IMR-90 (cell line): ENCODE data around the gene TRDMT1. TPM values are rescaled to one million over a fixed set of nuclear protein-coding genes. Genes with fewer than 3 reads are reported as not detected.

Source experiments
- ATAC-seq: fragments of 200-7000 bp; cut with Tn5 transposase; 2 replicates; pipeline ENCODE4 v1.9.1; 2020; ENCODE audit warnings: low read depth, mild to moderate bottlenecking, moderate library complexity
- BruUV-seq: library from RNA; stranded (reverse); fragments of 400-500 nt; replicated peaks from 2 replicates; lab custom pipeline; 2021; lab: Mats Ljungman, UMichigan
- CTCF ChIA-PET: fragments of 300-600 bp; formaldehyde crosslinking; extraction: SDS; loops from one replicate; lab custom pipeline; 2021; ENCODE audit warnings: antibody characterized with exemption; lab: Yijun Ruan, JAX
- POLR2A ChIA-PET: fragments of 300-600 bp; sonication (Branson Sonifier 250); formaldehyde crosslinking; loops from one replicate; lab custom pipeline; 2022; ENCODE audit warnings: antibody characterized with exemption; ENCODE audit not compliant: unreplicated experiment; lab: Charles Lee
- DNase-seq: peaks from one replicate; pipeline ENCODE4 v3.0.0; 2013
- H2AFZ ChIP-seq: replicated peaks from 2 replicates; pipeline ENCODE3; 2013; ENCODE audit warnings: low read length, mild to moderate bottlenecking; ENCODE audit not compliant: poor library complexity
- H2AK5ac ChIP-seq: 2 replicates; pipeline ENCODE4 v1.6.1; 2013; ENCODE audit warnings: low read depth, low read length, inconsistent platforms
- H2AK9ac ChIP-seq: replicated peaks from 2 replicates; pipeline ENCODE3; 2013; ENCODE audit warnings: mild to moderate bottlenecking, low read depth, low read length, moderate library complexity; ENCODE audit not compliant: poor library complexity
- H2BK120ac ChIP-seq: 2 replicates; pipeline ENCODE4 v1.6.1; 2013; ENCODE audit warnings: low read depth, low read length, inconsistent platforms
- H2BK15ac ChIP-seq: 3 replicates; pipeline ENCODE4 v1.6.1; 2013; ENCODE audit warnings: low read depth, low read length, inconsistent platforms
- H2BK20ac ChIP-seq: 2 replicates; pipeline ENCODE4 v1.6.1; 2013; ENCODE audit warnings: low read depth, mild to moderate bottlenecking, inconsistent platforms, low read length, moderate library complexity
- H2BK5ac ChIP-seq: 2 replicates; pipeline ENCODE4 v1.6.1; 2013; ENCODE audit warnings: mild to moderate bottlenecking, low read depth, low read length, inconsistent platforms; ENCODE audit not compliant: poor library complexity, severe bottlenecking
- H3K14ac ChIP-seq: replicated peaks from 2 replicates; pipeline ENCODE4 v1.6.1; 2013; ENCODE audit warnings: low read depth, low read length, inconsistent platforms
- H3K18ac ChIP-seq: 2 replicates; pipeline ENCODE4 v1.6.1; 2013; ENCODE audit warnings: low read depth, low read length, control low read depth
- H3K23ac ChIP-seq: 2 replicates; pipeline ENCODE4 v1.6.1; 2013; ENCODE audit warnings: low read depth, low read length, inconsistent platforms
- H3K27ac ChIP-seq: 2 replicates; pipeline ENCODE4 v1.5.1; 2013; ENCODE audit warnings: mild to moderate bottlenecking, control low read depth, low read length; ENCODE audit not compliant: insufficient read depth
- H3K27me3 ChIP-seq: 2 replicates; pipeline ENCODE4 v1.6.1; 2013; ENCODE audit warnings: low read length; ENCODE audit not compliant: control insufficient read depth, insufficient read depth
- H3K36me3 ChIP-seq: 2 replicates; pipeline ENCODE4 v1.6.1; 2013; ENCODE audit warnings: low read length, mixed read lengths; ENCODE audit not compliant: control insufficient read depth, insufficient read depth
- H3K4ac ChIP-seq: 2 replicates; pipeline ENCODE4 v1.6.1; 2013; ENCODE audit warnings: low read depth, low read length, inconsistent platforms
- H3K4me1 ChIP-seq: 2 replicates; pipeline ENCODE4 v1.6.1; 2013; ENCODE audit warnings: low read length, mixed read lengths; ENCODE audit not compliant: control insufficient read depth, insufficient read depth
- H3K4me2 ChIP-seq: 2 replicates; pipeline ENCODE4 v1.6.1; 2013; ENCODE audit warnings: low read depth, mild to moderate bottlenecking, control low read depth, low read length, moderate library complexity
- H3K4me3 ChIP-seq: 2 replicates; pipeline ENCODE4 v1.5.1; 2013; ENCODE audit warnings: low read depth, mild to moderate bottlenecking, control low read depth, low read length, moderate library complexity; ENCODE audit not compliant: insufficient read depth
- H3K56ac ChIP-seq: 2 replicates; pipeline ENCODE4 v1.6.1; 2013; ENCODE audit warnings: low read length, inconsistent platforms; ENCODE audit not compliant: insufficient read depth; ENCODE audit errors: extremely low read depth
- H3K79me1 ChIP-seq, 2 experiments: 2 replicates each; pipeline ENCODE4 v1.6.1; 2013; ENCODE audit warnings: low read length in 2 of 2, inconsistent platforms in 1 of 2, low read depth in 1 of 2
- H3K9ac ChIP-seq: 2 replicates; pipeline ENCODE4 v1.6.1; 2013; ENCODE audit warnings: low read depth, low read length, control low read depth
- H3K9me1 ChIP-seq: 2 replicates; pipeline ENCODE4 v1.6.1; 2013; ENCODE audit warnings: low read length, inconsistent platforms; ENCODE audit not compliant: insufficient read depth
- H3K9me3 ChIP-seq: 2 replicates; pipeline ENCODE4 v1.6.1; 2013; ENCODE audit warnings: low read length; ENCODE audit not compliant: control insufficient read depth, insufficient read depth
- H4K20me1 ChIP-seq: 2 replicates; pipeline ENCODE4 v1.6.1; 2013; ENCODE audit warnings: low read length, inconsistent platforms; ENCODE audit not compliant: insufficient read depth
- H4K5ac ChIP-seq: 2 replicates; pipeline ENCODE4 v1.6.1; 2013; ENCODE audit warnings: mild to moderate bottlenecking, low read depth, low read length, control low read depth
- H4K8ac ChIP-seq, 2 experiments: 2 replicates each; pipeline ENCODE4 v1.6.1; 2013; ENCODE audit warnings: low read depth in 2 of 2, low read length in 2 of 2, control low read depth in 1 of 2, inconsistent platforms in 1 of 2
- H4K91ac ChIP-seq: 2 replicates; pipeline ENCODE4 v1.6.1; 2013; ENCODE audit warnings: low read depth, low read length, inconsistent platforms; ENCODE audit not compliant: insufficient read depth
- BHLHE40 ChIP-seq: fragments of 150-350 bp; IDR thresholded peaks from 2 replicates; pipeline ENCODE4 v1.6.1; 2016; ENCODE audit warnings: mild to moderate bottlenecking, low read depth, low read length
- CEBPB ChIP-seq: IDR thresholded peaks from 2 replicates; pipeline ENCODE4 v1.6.1; 2012; ENCODE audit warnings: low read depth, low read length, improper control_type of control experiment
- CHD1 ChIP-seq: IDR thresholded peaks from 2 replicates; pipeline ENCODE4 v1.6.1; 2012; ENCODE audit warnings: low read depth, low read length, improper control_type of control experiment
- CTCF ChIP-seq: conservative IDR thresholded peaks from 2 replicates; pipeline ENCODE4 v1.5.1; 2012; ENCODE audit warnings: mild to moderate bottlenecking, low read depth, low read length, improper control_type of control experiment
- FOS ChIP-seq: fragments of 150-350 bp; IDR thresholded peaks from 2 replicates; pipeline ENCODE4 v1.6.1; 2016; ENCODE audit warnings: low read depth, low read length
- MAFK ChIP-seq: IDR thresholded peaks from 2 replicates; pipeline ENCODE4 v1.6.1; 2012; ENCODE audit warnings: low read depth, low read length, improper control_type of control experiment
- MAZ ChIP-seq: IDR thresholded peaks from 2 replicates; pipeline ENCODE4 v1.6.1; 2012; ENCODE audit warnings: low read depth, mild to moderate bottlenecking, low read length, improper control_type of control experiment, moderate library complexity, borderline replicate concordance
- MXI1 ChIP-seq: IDR thresholded peaks from 2 replicates; pipeline ENCODE4 v1.6.1; 2012; ENCODE audit warnings: low read depth, mild to moderate bottlenecking, low read length, moderate library complexity, borderline replicate concordance
- NFE2L2 ChIP-seq: fragments of 150-350 bp; IDR thresholded peaks from 2 replicates; pipeline ENCODE4 v1.6.1; 2016; ENCODE audit warnings: low read depth, mild to moderate bottlenecking, low read length
- POLR2A ChIP-seq: IDR thresholded peaks from 2 replicates; pipeline ENCODE4 v1.6.1; 2012; ENCODE audit warnings: mild to moderate bottlenecking, low read depth, low read length
- RAD21 ChIP-seq: IDR thresholded peaks from 2 replicates; pipeline ENCODE4 v1.6.1; 2012; ENCODE audit warnings: low read length, improper control_type of control experiment
- RCOR1 ChIP-seq: IDR thresholded peaks from 2 replicates; pipeline ENCODE4 v1.6.1; 2012; ENCODE audit warnings: mild to moderate bottlenecking, low read length, improper control_type of control experiment; ENCODE audit not compliant: insufficient replicate concordance
- SMC3 ChIP-seq: fragments of 150-350 bp; IDR thresholded peaks from 2 replicates; pipeline ENCODE4 v1.6.1; 2016; ENCODE audit warnings: low read depth, mild to moderate bottlenecking, antibody characterized with exemption, low read length, moderate library complexity
- USF2 ChIP-seq: fragments of 150-350 bp; IDR thresholded peaks from 2 replicates; pipeline ENCODE4 v1.6.1; 2017; ENCODE audit warnings: mild to moderate bottlenecking, antibody characterized with exemption, low read length, low read depth
- WGBS, 2 experiments: methylation state at CpG; one replicate each; pipeline versions ENCODE4 v1.1.5 to v1.1.7; 2013; ENCODE audit warnings: missing lambda C conversion rate in 2 of 2; ENCODE audit not compliant: insufficient read length in 1 of 2; ENCODE audit errors: extremely low coverage in 2 of 2; 5-methylcytosine and 5-hydroxymethylcytosine counted together
- dilution Hi-C: fragments of 300-500 bp; cut with HindIII; formaldehyde crosslinking; loops from one replicate; pipeline ENCODE4 v1.14.3; 2018; ENCODE audit warnings: low sequenced_read_pairs; ENCODE audit not compliant: unreplicated experiment
- in situ Hi-C: fragments of 300-500 bp; cut with MboI; formaldehyde crosslinking; loops from 3 replicates; pipeline ENCODE4 v1.14.3; 2019; ENCODE audit warnings: low sequenced_read_pairs, inconsistent platforms, mixed read lengths
- intact Hi-C: fragments of 100-400 bp; cut with micrococcal nuclease; formaldehyde crosslinking; loops from 2 replicates; pipeline ENCODE4 v1.10.0; 2022
- polyA plus RNA-seq, 3 experiments: library from polyadenylated mRNA; depleted of rRNA; stranded (reverse); fragments of >200 nt; gene quantifications; 2 replicates each; pipeline ENCODE4 v1.2.3, GENCODE V29; 2012; ENCODE audit warnings: low replicate concordance in 1 of 3
- total RNA-seq: library from RNA; depleted of rRNA; stranded (reverse); fragments of >200 nt; gene quantifications from 2 replicates; pipeline ENCODE4 v1.2.3, GENCODE V29; 2012
- TF ChIP-seq, protein P1 (sequence below): fragments of 150-350 bp; IDR thresholded peaks from 2 replicates; pipeline ENCODE4 v1.6.1; 2016; ENCODE audit warnings: low read depth, mild to moderate bottlenecking, low read length, moderate library complexity, borderline replicate concordance

TRDMT1 gene
- total and polyA plus RNA-seq, 2 of the 4 experiments (the other 2 are of a cell fraction), result 2.1 to 4.7 TPM

DNA sequence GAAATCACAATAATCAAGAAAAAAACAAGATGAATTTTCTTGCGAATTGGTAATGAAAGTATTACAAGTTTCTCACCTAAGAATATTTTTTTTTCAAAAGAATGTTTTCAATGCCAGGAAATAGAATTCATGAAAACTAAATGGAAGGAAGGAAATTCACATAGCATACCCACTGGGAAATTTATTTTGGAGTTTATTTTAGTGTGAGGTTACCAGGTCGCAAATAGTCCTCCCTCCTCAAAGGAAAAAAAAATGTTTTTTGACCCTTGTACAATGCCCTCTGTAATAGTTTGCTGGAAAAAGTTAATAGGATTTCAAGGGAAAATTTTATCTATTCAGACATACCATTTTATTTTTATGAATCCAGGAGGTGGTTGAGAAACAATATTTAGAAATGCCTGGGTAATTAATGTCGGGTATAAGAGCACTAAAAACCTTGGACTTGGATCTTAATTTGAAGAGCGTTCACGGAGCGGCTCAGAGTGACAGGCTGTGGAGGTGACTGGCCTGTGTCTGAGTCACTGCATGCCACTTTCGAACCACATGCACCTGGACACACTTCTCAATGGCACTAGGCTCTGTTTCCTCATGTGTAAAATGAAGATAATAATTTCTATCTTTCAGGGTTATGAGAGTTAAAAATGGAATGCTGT lies 100.1 kb downstream of the TRDMT1 start:
- dilution Hi-C loops, result no loop called here
- ATAC-seq, result no peak
- no CpG with 5 or more reads among the region's 7 CpGs for WGBS, 2 experiments

More for the DNA sequence above, 100.1 kb downstream of the TRDMT1 start:
- no peak overlapping the region for H3K56ac ChIP-seq
- no peak overlapping the region for H4K91ac ChIP-seq
- H2BK20ac ChIP-seq, result no peak overlapping the region
- ChIA-PET POLR2A (no interaction called here), CTCF (no interaction called here)
- no peak overlapping the region for H3K9ac ChIP-seq
- no peaks in the 10 kb centered on the region for H3K27me3 ChIP-seq
- in situ Hi-C loops (no loop called here), intact Hi-C loops (no loop called here)
- no TSS peak for BruUV-seq
- TF ChIP-seq SMC3 (no peak), POLR2A (no peak), MAZ (no peak), BHLHE40 (no peak), MXI1 (no peak), CTCF (no peak), CHD1 (no peak), FOS (no peak), USF2 (no peak), RCOR1 (no peak), RAD21 (no peak), NFE2L2 (no peak), MAFK (no peak), CEBPB (no peak)
- TF ChIP-seq, protein P1, sequence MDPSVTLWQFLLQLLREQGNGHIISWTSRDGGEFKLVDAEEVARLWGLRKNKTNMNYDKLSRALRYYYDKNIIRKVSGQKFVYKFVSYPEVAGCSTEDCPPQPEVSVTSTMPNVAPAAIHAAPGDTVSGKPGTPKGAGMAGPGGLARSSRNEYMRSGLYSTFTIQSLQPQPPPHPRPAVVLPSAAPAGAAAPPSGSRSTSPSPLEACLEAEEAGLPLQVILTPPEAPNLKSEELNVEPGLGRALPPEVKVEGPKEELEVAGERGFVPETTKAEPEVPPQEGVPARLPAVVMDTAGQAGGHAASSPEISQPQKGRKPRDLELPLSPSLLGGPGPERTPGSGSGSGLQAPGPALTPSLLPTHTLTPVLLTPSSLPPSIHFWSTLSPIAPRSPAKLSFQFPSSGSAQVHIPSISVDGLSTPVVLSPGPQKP, result no peak
- H4K8ac ChIP-seq, result no peak overlapping the region
- H3K9me3 ChIP-seq, result no peaks in the 10 kb centered on the region
- no peak overlapping the region for H2BK120ac ChIP-seq
- DNase-seq, result no peak
- H3K18ac ChIP-seq, result no peak overlapping the region
- peaks cover 2% of the 10 kb centered on the region; the same call in 1 of the 2 replicates for H3K4me1 ChIP-seq
- no peak overlapping the region for H2AFZ ChIP-seq
- no peak overlapping the region for H3K23ac ChIP-seq
- no peaks in the 10 kb centered on the region for H3K79me1 ChIP-seq
- H2AK5ac ChIP-seq, result peak overlapping the region; percentile 43; the same call in 1 of the 2 replicates
- H4K5ac ChIP-seq, result no peak overlapping the region
- H4K20me1 ChIP-seq, result no peaks in the 10 kb centered on the region
- no peak overlapping the region for H3K4me2 ChIP-seq
- H3K4me3 ChIP-seq, result no peak overlapping the region
- H3K9me1 ChIP-seq, result no peaks in the 10 kb centered on the region; the same call in 1 of the 2 replicates
- H3K14ac ChIP-seq, result no peak overlapping the region; the same call in 1 of the 2 replicates
- H2AK9ac ChIP-seq, result no peak overlapping the region
- no peaks in the 10 kb centered on the region for H3K36me3 ChIP-seq
- H3K27ac ChIP-seq, result no peak overlapping the region
- H2BK15ac ChIP-seq, result no peak overlapping the region
- H2BK5ac ChIP-seq, result no peak overlapping the region
- H3K4ac ChIP-seq, result no peak overlapping the region; the same call in 1 of the 2 replicates
